NK-92 treated with Interleukin-12 subunit alpha and Interleukin-12 subunit beta, amount 100 ng/mL, for 24 hours (cell line): Measurements from ENCODE around the gene ZNF77.
"Not testable (repeated sequence)": the region's sequence is repeated elsewhere in the genome, so short reads cannot be mapped to it uniquely, and the experiment has no call there.

Experiments used
- DNase-seq: peaks from one replicate; lab custom pipeline; 2025; lab: John Stamatoyannopoulos, UW

The ZNF77 gene

DNA sequence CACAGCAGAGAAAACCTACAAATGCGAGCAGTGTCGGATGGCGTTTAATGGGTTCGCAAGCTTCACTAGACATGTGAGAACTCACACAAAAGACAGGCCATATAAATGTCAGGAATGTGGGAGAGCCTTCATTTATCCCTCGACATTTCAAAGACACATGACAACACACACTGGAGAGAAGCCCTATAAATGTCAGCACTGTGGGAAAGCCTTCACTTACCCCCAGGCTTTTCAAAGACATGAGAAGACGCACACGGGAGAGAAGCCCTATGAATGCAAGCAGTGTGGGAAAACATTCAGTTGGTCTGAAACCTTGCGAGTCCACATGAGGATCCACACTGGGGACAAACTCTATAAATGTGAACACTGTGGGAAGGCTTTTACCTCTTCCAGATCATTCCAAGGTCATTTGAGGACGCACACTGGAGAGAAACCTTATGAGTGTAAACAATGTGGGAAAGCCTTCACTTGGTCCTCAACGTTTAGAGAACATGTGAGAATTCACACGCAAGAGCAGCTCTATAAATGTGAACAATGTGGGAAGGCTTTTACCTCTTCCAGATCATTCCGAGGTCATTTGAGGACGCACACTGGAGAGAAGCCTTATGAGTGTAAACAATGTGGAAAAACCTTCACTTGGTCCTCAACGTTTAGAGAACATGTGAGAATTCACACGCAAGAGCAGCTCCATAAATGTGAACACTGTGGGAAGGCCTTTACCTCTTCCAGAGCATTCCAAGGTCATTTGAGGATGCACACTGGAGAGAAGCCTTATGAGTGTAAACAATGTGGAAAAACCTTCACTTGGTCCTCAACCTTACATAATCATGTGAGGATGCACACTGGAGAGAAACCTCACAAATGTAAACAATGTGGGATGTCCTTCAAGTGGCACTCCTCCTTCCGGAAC, 27.2 kb downstream of the ZNF77 start:
- no peak for DNase-seq

DNA sequence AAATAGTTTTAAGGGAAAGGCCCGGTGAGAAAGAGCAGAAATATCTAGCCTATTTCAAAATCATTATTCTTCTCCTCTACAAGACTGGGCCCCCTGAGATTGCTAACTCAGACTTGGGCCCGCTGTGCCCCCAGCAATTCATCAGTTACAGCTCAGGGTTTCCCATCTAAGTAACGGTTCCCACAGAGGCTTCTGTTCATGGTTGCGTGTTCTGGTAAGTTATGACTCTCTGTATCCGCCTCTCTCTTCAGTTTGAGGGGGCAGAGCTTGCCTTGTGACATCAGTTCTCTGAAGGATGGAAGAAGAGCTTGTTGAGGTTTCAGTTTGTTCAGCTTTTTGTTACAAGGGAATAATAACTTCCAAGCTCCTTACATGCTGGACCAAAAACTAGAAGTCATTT, 32.5 kb downstream of the ZNF77 start:
- no peak for DNase-seq

DNA sequence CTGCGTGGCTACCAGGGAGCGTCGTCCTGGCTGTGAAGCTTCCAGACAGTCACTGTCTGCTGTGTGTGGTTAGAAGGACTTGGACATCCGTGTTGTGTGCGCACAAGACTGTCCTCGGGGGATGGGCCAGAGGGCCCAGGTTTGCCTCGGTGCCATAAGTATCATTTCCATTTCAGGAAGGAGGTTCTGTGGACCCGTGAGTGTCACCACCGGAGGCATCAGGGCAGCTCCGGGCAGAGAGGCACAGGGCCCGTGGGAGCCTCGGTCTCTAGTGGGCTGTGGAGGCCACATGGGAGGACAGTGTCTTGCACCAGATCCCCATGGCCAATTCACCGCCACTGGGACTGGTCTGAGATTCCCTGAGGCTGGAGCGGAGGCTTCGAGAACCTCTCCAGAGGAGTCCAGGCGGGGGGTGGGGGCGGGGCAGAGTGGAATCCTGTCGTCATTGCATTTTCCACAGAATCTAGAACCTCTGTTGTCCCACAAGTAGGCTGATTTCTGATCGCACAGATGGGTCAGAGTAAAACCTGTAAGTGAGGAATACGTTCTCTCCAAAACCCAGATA, 38.1 kb downstream of the ZNF77 start:
- DNase-seq, result no peak

DNA sequence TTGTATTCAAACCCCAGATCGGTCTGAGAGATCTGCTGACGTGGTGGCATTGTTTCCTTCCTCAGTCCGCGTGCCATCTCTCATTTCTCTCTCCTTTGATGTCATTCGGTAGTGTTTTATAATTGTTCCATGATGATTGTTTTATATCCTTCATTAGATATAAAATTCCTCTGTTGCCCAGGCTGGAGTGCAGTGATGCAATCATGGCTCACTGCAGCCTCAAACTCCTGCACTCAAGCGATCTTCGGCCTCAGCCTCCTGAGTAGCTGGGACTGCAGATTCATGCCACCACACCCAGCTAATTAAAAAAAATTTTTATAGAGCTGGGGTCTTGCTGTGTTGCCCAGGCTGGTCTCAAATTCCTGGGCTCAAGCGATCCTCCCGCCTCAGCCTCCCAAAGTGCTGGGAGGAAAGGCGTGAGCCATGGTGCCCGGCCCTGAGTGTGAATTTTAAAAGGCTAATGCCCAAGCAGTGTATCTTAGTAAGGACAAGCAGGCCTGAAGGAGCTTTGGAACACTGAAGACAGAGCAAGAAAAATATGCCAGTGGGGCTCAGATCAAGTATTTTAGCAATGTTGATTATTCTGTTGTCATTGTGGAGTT, 38.8 kb downstream of the ZNF77 start:
- DNase-seq, result no peak

DNA sequence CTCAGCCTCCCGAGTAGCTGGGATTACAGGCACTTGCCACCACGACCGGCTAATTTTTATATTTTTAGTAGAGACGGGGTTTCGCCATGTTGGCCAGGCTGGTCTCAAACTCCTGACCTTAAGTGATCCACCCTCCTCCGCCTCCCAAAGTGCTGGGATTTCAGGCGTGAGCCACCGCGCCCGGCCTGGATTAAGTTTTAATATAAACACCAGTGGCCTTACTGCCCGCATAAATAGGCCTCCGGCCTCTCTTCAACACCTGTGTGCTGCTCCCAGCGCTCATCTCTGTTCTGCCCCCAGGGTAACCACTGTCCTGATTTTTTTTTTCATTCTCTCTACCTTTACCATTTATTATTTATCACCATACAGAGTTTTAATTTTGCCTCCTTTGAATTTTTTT, 41.4 kb downstream of the ZNF77 start:
- not testable (repeated sequence) for DNase-seq

DNA sequence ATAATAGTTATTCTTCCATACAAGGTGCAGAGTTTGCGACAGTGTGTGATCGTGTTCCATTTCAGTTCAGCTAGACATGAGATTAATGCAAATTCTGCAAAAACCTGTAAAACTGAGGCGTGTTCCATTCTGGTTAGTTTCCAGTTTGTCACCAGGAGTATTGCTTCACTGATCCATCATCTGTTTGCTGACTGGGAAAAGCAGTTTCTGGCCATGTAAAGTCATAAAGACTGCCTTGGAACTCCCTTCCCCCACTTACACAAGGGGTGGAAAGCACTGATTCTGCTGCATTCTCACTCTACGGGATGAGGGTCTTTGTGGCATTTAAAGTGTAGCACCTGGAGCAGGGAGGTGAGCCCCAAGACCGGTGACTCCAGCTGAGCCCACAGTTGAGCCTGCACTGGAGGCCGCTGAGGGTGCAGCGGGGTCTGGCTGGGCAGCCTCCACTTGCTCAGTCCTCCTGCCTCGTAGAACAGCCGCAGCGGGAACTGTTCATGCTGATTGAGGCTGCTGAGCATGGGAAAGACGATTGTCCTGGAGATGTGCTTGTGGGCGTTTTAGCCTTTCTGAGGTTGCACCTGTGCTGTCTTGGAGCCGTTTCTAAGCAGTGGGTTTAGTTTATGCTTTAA, 42.1 kb downstream of the ZNF77 start:
- no peak for DNase-seq

DNA sequence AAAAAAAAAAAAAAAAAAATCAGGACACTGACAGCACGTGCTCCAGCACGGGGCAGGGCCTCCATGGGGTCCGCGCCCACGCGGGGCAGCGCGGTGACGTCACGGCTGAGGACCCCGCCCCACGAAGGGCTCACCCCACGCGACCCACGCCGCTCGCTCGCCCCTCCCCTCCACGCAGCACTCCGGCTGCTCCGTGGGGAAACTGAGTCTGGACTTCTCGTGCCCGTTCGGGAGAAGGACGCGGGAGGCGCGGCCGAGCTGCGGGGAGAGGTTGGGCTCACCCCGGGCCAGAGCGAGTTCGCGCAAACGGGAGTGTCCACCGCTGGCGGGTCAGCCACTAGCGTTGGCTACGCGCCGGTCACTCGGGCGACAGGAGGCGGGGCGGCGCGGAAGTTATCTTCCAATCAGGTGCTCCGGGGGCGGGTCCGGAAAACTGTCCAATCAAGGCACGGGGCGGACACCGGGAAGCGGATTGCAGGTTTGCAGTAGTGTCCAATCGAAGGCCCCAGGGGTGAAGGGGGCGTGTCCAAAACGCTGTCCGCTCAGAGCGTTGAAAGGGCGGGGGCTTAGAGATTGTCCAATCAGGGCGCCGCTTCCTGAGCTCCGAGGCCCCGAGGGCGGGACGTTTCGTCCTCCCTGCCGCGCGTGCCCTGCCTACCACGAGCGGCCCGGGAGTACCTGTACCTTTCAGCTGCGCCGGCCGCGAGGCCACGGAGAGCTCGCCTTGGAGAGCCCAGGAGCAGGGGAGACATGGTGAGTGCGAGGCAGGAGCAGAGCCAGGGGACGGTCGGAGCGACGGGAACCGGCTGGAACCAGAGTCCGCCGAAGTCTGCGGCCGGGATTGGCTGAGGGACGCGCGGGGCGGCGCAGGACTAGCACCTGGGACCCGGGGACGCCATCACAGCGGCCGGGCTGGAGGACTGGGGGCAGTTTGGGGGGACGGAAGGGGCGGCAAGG, 44.2 kb downstream of the ZNF77 start, which contains the start of gene ZNF57:
Gene ZNF57 (plus strand): TSS at position 633 of the 957 bp plus-strand sequence. CDS start 118 bp downstream, at position 751.
- peak; percentile 98 for DNase-seq

DNA sequence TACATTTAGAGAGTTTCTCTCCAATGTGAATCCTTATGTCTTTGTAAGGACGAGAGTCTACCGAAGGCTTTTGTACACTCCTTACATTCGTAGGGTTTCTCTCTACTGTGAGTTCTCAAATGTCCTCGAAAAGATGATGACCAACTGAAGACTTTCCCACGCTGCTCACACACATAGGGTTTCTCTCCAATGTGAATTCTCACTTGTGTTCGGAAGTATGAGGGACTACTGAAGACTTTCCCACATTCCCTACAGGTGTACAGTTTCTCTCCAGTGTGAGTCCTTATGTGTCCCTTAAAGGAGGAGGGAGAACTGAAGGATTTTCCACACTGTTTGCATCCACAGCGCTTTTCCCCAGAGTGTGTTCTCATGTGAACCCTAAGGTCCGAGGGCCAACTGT, 48.1 kb downstream of the ZNF77 start:
- DNase-seq, result no peak

DNA sequence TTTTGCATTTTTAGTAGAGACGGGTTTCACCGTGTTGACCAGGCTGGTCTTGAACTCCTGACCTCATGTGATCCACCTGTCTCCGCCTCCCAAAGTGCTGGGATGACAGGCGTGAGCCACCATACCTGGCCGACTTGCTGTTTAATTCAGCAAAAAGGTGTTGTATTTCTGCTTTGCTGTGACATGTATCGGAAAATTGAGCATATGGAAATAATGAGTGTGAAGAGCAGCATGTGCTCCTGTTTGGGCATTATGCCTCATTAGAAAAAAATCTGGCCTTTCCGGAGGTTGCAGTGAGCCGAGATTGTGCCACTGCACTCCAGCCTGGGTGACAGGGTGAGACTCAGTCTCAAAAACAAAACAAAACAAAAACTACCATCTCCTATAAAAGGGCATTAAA, 54.2 kb downstream of the ZNF77 start:
- DNase-seq, result not testable (repeated sequence)

DNA sequence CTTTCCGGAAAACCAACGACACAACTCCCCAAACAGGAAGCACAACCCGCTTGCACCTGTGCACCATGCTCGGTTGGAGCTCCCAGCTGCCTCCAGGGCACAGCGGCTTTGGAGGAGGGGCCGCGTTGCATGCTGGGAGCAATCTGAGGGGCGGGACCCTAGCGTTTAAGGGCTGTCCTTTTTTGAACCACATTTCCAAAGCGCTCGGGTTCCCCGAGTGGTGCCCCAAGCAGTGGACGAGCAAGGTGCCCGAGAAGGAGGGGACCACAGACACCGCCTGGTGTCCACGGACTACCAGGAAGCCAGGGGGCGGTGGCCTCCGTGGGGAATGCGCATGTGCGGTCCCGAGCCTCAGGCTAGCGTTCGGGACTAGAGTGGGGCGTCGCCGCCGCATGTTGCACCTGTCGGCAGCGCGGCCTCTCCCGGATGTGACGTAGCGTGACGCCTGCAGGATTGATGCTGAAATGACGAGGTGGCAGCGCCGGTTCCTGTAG, 56.0 kb downstream of the ZNF77 start:
- no peak for DNase-seq

DNA sequence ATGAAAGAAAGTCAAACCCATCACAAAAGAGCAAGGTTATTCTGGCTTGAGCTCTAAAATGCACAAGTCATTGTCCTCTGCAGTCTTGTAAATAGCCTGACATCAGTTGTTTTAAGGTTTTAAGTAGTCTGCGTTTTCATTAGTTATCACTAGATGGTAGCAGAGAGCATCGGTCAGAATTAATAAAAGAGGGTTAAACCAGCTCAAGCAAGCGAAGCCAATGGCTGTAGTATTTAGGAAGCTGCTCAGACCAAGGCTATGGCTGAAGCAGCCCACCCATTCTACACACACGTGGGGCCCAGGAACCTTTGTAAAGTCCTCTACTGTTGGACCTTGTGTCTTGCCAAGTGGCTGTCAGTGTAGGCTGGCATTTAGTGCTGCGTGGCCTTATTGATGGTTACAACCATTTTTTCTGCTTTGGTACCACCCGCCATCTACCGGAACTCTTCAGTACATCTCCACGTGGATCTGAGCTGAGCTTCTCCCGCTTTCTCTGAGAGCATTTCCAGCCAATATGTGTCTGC, 57.3 kb downstream of the ZNF77 start:
- no peak for DNase-seq

DNA sequence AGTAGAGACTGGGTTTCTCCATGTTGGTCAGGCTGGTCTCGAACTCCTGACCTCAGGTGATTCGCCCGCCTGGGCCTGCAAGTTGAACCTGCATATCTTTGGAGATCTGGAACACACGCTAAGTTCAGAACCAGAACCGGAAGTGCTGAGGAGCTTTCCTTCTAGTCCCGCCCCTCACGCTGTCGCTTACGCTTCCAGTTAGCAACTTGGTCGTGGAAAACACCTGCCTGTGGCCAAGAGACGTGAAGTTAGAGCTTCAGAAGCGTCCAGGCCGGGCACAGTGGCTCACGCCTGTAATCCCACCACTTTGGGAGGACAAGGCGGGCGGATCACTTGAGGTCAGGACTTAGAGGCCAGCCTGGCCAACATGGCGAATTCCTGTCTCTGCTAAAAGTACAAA, 59.0 kb downstream of the ZNF77 start:
- DNase-seq, result no peak

DNA sequence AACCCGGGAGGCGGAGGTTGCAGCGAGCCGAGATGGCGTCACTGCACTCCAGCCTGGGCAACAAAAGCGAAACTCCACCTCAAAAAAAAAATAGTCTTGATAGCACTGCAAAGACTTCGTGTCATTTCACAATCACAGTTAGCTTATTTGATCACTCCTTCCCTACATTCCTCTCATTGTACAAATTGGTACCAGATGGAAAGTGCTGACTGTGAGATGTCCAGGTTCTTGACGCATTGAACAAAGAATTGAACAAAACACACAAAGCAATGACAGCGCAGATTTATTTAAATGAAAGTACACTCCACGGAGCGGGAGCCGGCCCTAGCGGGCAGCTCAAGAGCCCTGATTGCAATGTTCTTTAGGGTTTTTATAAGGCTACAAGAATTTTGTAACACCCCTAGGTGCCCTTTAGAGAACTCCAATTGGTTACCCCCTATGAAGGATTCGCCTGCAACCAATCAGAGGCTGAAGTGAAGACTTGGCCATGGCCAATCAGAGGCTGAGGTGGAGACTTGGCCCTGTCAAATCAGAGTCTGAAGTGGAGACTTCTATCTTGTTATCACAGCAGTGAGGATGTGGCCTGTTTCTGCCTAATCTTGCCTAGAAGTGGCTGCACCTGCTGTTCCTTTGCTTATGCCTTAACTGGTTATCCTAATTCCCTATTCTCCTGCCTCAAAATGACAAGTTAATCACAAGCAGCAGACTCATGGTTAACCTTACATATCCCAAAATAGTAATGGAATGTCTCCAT, 60.9 kb downstream of the ZNF77 start:
- no peak for DNase-seq
